HG03432 (cell line): ENCODE measurements around the gene PARM1.

Experiments
- ATAC-seq: cut with Tn5 transposase; IDR thresholded peaks from one replicate; pipeline ENCODE4 v1.9.1; 2021; ENCODE audit warnings: mild to moderate bottlenecking, moderate library complexity; ENCODE audit not compliant: unreplicated experiment

The PARM1 gene, protein sequence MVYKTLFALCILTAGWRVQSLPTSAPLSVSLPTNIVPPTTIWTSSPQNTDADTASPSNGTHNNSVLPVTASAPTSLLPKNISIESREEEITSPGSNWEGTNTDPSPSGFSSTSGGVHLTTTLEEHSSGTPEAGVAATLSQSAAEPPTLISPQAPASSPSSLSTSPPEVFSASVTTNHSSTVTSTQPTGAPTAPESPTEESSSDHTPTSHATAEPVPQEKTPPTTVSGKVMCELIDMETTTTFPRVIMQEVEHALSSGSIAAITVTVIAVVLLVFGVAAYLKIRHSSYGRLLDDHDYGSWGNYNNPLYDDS

GRCh38 chr4:74932832-74933561, at the start of gene PARM1:
Gene PARM1, plus strand, starts transcription at chr4:74933116. Its CDS starts 212 bp downstream, at chr4:74933328.
- ATAC-seq: peak; percentile 88

GRCh38 chr4:74884266-74884665, 48.6 kb upstream of the PARM1 start:
- no peak for ATAC-seq

DNA sequence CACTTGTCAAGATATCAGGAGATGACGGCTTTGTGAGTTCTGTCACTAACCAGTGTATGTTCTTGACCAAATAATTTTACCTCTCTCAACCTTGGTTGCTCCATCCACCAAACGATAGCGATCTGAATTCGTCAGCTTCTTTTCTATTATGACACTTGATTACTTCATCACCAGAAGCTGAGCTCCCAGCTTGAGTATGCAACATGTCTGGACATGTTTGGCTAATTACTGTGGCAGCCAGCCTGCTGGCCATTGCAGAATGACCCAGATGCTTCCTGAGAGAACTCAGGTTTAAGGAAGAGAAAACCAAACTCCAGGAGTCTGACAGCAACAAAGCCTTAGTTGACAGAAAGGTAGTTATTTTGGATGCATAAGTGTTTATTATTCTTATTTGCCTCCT, 46.4 kb upstream of the PARM1 start:
- no peak for ATAC-seq

GRCh38 chr4:74890341-74890740, 42.6 kb upstream of the PARM1 start:
- no peak for ATAC-seq

DNA sequence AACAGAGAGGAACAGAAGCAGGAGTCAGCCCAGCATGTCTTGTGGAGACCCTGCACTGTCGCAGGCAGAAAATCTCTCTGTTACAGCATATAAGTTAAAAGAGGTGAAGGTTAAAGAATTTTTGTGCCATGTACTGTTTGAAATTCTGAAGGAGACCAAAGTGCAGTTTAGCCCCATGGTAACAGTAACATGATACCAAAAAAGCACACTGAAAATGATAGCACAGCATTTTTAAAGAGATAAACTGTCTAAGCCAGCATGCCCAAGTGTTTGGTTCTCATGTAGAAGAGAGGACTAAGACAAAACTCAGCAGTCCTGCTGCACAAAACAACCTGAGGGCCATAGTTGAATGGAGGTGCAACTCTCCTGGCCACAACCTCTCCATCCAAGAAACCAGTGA, 41.9 kb upstream of the PARM1 start:
- ATAC-seq: no peak

DNA sequence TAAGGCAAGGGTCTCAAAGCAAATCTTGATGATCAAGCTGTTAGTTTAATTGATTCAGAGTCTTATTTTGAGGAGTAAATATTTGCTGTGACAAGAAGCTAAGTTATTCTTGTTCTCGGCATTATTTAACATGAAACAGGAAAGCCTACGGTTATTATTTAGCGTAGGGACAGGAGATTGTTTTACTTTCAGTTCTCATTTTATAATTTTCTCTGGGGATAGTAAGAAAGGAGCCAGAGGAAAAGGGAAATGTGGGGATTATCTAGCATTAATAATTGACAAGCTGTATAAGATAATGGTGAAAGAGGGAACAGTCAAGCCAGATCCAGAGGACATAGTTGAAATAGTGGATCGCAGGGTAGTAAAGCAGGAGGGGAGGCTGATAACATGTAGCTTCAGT, 39.7 kb upstream of the PARM1 start:
- ATAC-seq: no peak

DNA sequence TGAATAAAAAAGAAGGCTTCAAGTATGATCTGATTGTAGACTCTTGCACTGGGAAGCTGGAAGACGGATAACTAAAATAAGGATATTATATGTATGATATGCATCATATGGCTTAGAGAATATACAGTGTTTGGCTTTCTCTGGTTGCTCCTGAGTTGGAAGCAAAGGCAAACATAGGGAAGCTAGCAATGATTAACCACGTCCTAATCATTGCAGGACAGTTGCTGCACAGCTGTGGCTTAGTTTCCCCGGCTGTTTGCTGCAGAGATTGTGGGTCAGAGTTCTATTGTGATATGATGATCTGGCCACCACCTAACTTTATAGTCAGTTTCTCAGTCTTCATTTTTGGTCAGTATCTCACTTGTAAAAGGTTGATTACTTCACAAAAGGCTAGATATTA, 36.3 kb upstream of the PARM1 start:
- ATAC-seq: no peak

DNA sequence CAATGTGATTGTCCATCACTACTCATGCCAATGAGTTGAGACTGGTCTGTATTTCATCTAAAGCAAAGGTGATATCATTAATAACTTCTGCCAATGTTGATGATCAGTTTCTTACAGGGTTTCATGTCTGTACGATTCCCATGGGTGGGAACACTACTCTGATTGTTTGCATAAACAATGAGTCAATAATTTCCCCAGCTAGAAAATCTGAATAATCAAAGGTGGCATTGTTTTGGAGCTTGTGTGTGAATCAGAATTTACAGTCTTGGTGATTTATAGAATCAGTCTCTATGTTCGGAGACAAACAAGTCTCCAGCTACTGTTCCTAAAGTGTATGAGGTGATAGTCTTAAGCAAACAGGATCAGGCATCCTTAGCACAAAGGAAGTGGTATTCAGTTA, 35.5 kb upstream of the PARM1 start:
- ATAC-seq: no peak

GRCh38 chr4:74900862-74901261, 32.1 kb upstream of the PARM1 start:
- no peak for ATAC-seq

DNA sequence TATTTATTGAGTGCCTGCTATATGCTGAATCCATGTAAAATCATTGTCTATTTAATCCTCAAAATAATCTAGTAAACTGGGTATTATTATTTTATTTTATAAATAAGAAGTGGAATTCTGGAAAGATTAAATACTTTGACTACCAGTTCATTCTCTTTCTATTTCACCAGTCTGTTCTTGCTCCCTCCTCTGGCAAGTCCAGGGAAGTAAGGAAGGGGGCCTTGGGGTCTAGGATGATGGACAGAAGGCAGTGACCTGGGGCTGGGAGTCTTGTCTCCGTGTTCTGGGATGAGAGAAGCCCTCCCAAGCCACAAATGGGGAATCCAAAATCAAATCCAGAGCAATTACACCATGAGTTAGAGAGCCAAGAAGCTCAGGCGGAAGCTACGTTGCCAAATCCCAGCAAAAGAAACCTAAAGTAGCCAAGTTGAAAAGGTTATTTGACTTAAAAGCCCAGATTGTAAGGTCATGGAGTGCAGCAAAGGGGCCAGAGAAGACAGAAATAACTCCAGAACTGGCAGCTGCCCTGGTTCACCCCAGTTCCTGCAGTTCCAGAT, 28.3 kb upstream of the PARM1 start:
- ATAC-seq: no peak

GRCh38 chr4:74906771-74907170, 26.1 kb upstream of the PARM1 start:
- no peak for ATAC-seq

DNA sequence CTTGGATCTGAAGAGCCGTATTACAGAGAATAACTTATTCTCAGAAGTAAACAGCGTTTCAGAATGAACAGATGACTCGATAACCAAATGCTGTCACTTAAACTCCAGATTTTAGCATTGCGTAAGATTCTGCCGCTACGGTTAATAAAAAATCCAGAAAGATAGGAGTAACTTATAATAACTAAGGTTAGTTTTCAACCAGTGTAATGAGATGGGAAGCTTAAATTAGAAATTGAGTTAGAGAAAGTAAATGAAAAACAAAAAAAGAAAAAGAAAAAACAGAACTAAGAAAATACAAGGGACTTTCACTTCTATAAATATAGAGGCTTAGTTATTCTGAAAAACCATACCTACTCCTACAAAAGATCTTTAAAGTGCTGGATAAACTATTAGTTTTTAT, 13.1 kb upstream of the PARM1 start:
- peak; percentile 87 for ATAC-seq

GRCh38 chr4:74920704-74921103, 12.2 kb upstream of the PARM1 start:
- no peak for ATAC-seq

DNA sequence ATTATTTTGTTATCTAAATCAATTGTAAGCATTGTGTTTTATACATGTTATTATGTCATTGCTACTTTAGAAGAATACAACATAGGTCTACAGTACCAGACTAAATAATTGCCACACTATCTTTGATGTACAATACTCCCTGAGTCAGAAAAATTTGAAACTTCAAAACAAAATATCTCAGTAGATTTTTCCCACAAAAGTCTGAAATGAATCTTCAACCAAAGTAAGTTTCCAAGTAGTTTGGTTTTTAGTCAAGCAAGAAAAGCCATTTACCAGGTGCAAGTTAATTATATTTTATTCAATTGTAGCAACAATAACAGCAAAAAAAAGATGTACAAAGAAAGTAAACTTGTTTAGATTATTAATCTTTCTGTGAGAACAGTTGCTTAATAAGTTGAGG, 11.4 kb upstream of the PARM1 start:
- ATAC-seq: no peak

GRCh38 chr4:74926007-74926406, 6.9 kb upstream of the PARM1 start:
- no peak for ATAC-seq

DNA sequence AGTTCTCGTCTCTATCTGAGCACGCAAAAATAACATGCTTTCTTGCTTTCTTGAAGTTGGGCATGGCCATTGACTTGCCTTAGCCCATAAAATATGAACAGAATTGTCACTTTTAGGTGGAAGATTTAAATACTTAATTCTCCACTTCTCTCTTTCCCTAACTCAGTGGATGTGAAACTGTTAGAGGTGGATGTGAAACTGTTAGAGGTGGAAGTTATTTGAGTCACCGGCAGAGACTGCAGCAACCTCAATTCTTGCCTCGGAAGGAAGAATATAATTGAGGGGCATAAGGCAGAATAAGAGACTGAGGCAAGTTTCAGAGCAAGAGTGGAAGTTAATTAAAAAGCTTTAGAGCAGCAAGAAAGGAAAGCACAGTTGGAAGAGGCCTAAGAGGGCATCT, 2.8 kb upstream of the PARM1 start:
- peak; percentile 42 for ATAC-seq

GRCh38 chr4:74931376-74931775, 1.5 kb upstream of the PARM1 start:
- no peak for ATAC-seq

- ATAC-seq: no peak
Measured at GRCh38 chr4:74932010-74932409, 906 bp upstream of the PARM1 start.

GRCh38 chr4:74933562-74934015, 673 bp downstream of the PARM1 start:
- no peak for ATAC-seq

GRCh38 chr4:74934016-74934831, 1.3 kb downstream of the PARM1 start:
- no peak for ATAC-seq

GRCh38 chr4:74934888-74935287, 2.0 kb downstream of the PARM1 start:
- ATAC-seq: no peak
